HG02970 (cell line): ENCODE data around the gene KIAA1328.
"Not testable (repeated sequence)": the region's sequence is repeated elsewhere in the genome, so short reads cannot be mapped to it uniquely, and the experiment has no call there.

ENCODE experiments used
- ATAC-seq: cut with Tn5 transposase; IDR thresholded peaks from one replicate; pipeline ENCODE4 v1.9.1; 2021; ENCODE audit warnings: mild to moderate bottlenecking, moderate library complexity, moderate number of reproducible peaks; ENCODE audit not compliant: unreplicated experiment, low FRiP score

The KIAA1328 gene

GRCh38 chr18:37122877-37123276 lies 293.9 kb downstream of the KIAA1328 start:
- ATAC-seq = no peak

DNA sequence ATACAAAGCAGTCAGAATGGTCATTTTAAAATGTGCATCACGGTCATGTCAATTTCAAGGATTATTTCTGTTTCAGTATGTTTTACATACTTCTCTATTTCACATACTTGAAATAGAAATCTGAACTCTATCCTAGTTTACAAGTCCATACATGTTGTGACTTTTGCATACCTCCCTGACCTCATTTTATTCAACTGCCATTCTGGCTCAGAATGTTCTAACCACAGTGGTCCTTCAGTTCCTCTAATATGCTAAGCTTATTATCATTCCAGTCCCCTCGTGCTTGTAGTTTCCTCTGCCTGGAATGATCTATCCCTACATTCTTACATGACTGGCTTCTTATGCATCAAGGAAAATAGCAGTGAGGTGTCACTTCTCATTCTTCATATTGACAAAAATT lies 295.6 kb downstream of the KIAA1328 start:
- no peak for ATAC-seq

GRCh38 chr18:37135177-37135576 lies 306.2 kb downstream of the KIAA1328 start:
- ATAC-seq = no peak

DNA sequence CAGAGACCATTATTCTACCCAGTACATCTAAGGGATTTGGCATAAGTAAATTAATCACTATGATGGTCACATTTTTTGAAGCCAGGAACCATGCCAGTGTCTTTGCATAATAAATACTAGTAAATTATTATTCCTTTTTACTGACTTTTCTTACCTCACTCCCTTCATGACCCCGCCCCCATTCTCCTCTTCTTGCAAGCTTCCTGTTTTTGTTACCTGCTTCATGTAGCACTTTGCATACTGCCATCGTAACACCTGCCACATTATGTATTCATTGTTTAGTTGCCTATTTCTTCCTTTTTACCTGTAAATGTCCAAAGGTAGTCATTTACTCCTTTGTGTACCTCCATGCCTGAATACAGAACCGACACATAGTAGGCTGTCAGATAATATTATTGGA lies 309.5 kb downstream of the KIAA1328 start:
- ATAC-seq = no peak

GRCh38 chr18:37139876-37140275 lies 310.9 kb downstream of the KIAA1328 start:
- no peak for ATAC-seq

- no peak for ATAC-seq
These were observed 316.0 kb downstream of the KIAA1328 start for GRCh38 chr18:37144921-37145320.

DNA sequence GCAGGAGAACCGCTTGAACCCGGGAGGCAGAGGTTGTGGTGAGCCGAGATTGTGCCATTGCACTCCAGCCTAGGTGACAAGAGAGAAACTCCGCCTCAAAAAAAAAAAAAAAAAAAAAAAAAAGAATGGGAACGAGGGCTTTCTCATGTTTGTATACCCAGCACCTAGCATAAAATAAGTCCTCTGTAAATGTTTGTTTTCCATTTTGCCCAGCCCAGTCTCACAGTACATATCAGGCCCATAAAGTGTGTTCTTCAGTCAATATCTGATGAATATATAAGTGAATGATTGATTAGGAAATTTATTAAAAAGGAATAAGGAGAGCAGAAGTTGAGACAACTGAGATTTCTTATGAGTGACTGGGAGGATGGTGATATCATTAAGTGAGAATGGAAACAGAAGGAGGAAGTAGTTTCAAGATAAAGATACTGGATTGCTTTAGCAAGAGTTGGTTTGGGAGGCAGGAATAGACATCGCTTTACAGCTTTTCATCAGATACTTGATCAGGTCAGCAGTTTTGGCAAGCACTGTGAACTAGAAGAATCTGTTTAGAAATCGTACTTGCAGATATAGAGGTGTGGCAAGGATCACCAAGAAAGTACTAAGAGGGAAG lies 327.5 kb downstream of the KIAA1328 start:
- ATAC-seq = no peak

DNA sequence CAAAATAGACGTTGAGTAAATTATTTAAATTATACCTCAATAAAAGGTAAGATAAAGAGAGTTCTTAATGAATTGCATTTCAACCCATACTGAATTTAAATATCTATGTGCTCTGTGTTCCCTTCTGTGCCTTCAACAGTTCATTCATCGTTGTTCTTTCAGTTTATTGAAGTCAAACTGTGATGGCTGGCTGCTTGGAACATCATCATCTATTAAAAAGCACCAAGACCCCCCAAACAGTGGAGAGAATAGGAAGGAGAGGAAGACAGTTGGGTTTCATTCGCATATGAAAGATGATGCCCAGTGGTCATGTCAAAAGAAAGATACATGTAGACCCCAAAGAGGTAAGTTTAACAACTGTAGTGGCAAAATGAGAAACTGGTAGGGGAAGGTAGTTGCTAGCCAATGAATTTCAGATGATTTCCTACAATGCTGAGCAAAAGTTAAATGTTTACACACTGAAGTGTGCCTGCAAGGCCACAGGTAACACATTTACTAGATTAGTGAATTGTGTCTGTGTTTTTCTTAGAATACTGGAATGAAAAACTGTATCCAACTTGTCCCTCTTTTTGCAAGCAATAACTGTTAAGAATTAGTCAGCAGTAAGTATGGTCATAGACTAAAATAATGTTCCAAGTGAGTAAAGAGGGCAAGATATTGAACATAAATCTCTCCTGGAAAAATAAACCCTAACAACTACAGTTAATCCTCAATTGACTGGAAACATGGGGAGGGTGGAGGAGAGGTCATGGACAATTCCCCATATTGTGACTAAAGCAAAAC lies 331.3 kb downstream of the KIAA1328 start:
- ATAC-seq = no peak

DNA sequence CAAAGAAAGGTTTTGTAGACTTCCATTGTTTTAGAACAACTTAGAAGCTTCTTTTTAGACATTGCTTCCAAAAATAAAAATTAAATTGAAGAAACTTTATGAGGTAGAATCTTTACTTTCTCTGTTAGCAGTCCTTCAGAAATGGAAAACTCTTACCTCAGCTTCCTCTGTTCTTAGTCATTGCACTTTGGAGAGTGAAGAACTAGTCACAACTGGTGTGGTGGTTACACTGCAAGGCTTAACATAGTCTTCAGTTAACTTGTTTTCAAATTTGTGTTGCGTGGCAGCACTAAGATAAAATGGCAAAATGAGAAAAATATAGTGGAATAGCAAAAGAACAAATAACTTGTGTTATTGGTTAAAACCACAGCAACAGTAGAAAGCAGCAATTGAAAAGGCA lies 332.6 kb downstream of the KIAA1328 start:
- no peak for ATAC-seq

- no peak for ATAC-seq
These were observed 333.6 kb downstream of the KIAA1328 start for GRCh38 chr18:37162551-37162950.

GRCh38 chr18:37163119-37163518 lies 334.2 kb downstream of the KIAA1328 start:
- ATAC-seq = no peak

DNA sequence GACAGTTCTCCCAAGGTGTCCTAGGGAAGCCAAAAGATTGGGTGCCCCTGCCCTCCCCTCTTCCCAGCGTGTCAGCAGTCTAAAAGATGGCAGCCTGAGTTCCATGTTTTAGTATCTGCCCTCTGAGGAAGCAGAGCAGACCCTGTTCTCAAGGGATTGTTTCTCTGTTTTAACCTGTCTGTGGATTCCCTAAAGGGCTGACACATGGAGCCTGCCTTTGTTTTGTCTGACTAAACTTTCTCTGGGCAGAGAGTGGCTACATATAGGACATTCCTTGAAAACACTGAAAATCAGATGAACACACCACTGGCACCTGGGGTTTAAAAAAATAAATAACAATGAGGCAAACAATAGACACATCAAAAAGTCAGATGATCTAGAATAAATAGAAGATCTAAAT lies 337.6 kb downstream of the KIAA1328 start:
- no peak for ATAC-seq

GRCh38 chr18:37166966-37167365 lies 338.0 kb downstream of the KIAA1328 start:
- not testable (repeated sequence) for ATAC-seq

DNA sequence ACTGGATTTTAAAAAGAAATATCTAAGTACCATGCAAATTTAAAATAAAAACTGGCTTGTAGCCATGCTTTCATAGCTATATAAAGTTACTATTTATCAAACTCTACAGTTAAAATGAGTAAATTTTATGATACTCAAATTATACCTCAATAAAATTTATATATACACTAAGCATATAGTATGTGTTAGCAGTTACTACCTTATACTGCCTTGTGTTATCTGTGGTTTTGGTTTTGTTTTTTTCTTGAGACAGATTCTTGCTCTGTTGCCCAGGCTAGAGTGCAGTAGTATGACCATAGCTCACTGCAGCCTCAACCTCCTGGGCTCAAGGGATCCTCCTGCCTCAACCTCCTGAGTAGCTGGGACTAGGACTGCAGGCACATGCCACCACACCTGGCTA lies 342.1 kb downstream of the KIAA1328 start:
- no peak for ATAC-seq

DNA sequence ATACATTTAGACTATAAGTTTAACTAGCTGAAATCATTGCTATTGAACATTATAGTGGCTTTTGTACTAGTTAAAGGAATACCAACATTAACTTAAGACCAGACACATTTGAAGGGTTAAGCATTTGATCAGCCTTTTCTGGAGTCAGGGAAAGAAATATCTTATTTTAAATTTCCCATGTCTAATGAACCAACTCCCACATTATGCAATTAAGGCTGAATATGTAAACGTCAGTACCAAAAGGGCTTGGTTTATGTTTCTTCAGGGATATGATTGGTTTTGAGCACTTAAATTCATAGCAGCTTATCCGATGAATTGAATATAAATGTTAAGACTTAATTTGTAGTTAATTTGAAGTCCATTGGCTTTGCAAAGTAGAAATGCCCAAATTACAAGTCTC lies 344.5 kb downstream of the KIAA1328 start:
- ATAC-seq = no peak

GRCh38 chr18:37175727-37176620 lies 347.0 kb downstream of the KIAA1328 start:
- ATAC-seq = no peak

DNA sequence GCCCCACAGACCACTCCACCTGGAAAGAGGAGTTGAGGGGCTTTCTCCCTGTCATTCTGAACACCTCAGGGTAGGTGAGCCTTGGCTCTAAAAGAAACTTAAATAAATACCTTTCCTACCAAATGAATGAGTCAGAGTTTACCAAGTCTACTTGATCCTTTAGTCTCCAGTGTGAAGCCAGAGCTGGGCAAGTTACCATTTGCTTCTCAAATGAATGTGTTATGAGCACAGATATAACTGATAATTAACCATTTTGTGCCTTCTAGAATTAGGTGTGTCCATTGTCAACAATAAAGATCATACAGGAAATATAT lies 347.7 kb downstream of the KIAA1328 start:
- no peak for ATAC-seq

DNA sequence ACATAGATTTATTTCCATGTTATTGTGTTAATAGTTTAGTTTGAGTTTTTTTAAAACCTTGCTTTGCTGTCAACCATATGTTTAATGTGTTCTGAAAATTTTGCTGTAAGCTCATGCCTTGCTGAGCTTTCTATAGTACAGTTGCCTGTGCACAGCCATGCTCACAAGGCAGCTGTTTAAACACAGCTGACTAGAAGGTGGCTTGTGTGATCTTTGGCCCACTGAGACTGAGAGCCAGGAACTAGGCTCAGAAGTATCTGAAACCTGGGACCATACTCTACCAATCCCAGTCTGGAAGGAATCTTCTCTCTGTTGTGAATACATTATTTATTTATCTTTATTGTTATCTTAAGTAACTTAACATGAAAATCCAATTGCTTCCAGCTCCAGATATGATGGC lies 350.5 kb downstream of the KIAA1328 start:
- ATAC-seq = no peak

DNA sequence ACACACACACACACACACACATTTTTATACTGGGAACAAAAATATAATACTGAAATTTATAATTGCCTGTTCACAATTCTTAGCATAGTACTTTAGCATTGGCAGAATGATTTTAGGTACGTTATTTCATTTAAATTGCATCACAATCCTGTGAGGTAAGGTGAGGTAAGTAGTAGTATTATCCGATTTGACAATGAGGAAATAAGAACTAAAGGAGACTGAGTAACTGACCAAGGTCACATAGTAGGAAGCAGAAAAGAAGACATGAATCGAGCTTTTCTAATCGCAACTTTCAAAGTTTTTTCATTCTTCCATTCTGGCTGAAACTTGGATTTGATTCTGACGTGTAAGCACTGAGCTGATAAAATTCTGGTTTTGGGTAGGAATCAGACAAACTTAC lies 351.2 kb downstream of the KIAA1328 start:
- ATAC-seq = no peak

DNA sequence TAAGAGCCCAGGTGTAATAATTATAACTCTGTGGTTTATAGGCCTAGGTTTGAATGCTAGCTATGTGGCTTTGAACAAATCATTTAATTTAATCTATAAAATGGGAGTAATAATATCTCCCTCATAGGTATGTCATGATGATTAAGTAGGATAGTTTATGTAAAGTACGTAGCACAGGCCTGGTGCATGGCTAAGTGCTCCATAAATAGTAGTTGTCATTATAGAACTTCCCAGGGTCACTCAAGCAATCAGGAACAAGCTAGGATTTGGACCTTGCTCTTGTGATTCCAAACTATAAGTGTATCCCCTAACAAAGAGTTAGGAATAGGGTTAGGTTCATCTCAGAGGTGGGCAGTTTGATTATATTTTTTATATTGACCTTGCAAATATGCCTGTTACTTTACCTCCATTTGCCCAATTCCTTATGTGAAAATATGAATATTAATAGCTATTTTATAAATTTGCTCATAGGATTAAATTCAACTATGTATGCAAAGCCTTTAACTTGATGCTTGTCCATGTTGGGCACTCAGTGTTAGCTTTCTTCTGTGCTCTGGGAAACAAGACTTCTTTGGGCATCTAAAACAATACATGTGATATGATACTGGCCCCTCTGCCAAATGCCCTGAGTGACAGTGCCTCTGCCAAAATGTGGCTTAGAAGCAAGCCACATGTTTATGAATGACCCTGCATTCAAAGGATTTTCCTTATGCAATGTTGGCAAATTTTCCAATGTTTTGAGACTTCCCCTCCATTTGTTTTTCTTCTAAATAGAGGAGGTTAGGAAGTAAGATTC lies 353.6 kb downstream of the KIAA1328 start:
- no peak for ATAC-seq
